SU-DHL-6 (cell line): ENCODE data around the gene ACOT6.

ENCODE experiments used
- H2AFZ ChIP-seq: fragments of 200-600 bp; sonication (generic); 2 replicates; pipeline ENCODE4 v1.6.1; 2014; ENCODE audit warnings: low read depth, mild to moderate bottlenecking, moderate library complexity, mixed read lengths, antibody characterized with exemption, low read length; ENCODE audit not compliant: severe bottlenecking
- H3F3A ChIP-seq: fragments of 200-600 bp; shearing (Covaris generic); 2 replicates; pipeline ENCODE4 v1.6.0; 2016; ENCODE audit warnings: antibody characterized with exemption, mild to moderate bottlenecking; ENCODE audit not compliant: insufficient read depth
- H3K27ac ChIP-seq: fragments of 200-600 bp; sonication (generic); 2 replicates; pipeline ENCODE4 v1.5.1; 2016; ENCODE audit warnings: low read depth, mild to moderate bottlenecking, low read length, moderate library complexity, mixed read lengths
- H3K27me3 ChIP-seq: fragments of 200-600 bp; sonication (generic), shearing (Covaris generic); 2 replicates; pipeline ENCODE4 v1.6.0; 2014; ENCODE audit warnings: mild to moderate bottlenecking, low read length
- H3K36me3 ChIP-seq: fragments of 200-600 bp; sonication (generic); 2 replicates; pipeline ENCODE4 v1.6.1; 2014; ENCODE audit warnings: mild to moderate bottlenecking, low read length, mixed read lengths
- H3K4me2 ChIP-seq: fragments of 300-600, 200-600 bp; shearing (Covaris generic), sonication (generic); 2 replicates; pipeline ENCODE4 v1.6.0; 2014; ENCODE audit warnings: low read length, low read depth, mild to moderate bottlenecking; ENCODE audit not compliant: poor library complexity, severe bottlenecking
- H3K4me3 ChIP-seq: fragments of 200-600 bp; sonication (generic); 2 replicates; pipeline ENCODE4 v1.5.1; 2014; ENCODE audit warnings: antibody characterized with exemption, low read length, mild to moderate bottlenecking, mixed read lengths; ENCODE audit not compliant: insufficient read depth, poor library complexity, severe bottlenecking
- H3K79me2 ChIP-seq: fragments of 200-600 bp; sonication (generic); 2 replicates; pipeline ENCODE4 v1.6.1; 2014; ENCODE audit warnings: mild to moderate bottlenecking, low read length, moderate library complexity; ENCODE audit not compliant: insufficient read depth
- H3K9ac ChIP-seq: fragments of 200-600 bp; sonication (generic); 2 replicates; pipeline ENCODE4 v1.7.0; 2014; ENCODE audit warnings: mild to moderate bottlenecking, low read length
- H3K9me2 ChIP-seq: fragments of 200-600 bp; sonication (generic); replicated peaks from 2 replicates; pipeline ENCODE4 v1.6.1; 2014; ENCODE audit warnings: low read length; ENCODE audit not compliant: insufficient read depth
- H3K9me3 ChIP-seq: fragments of 200-600 bp; sonication (generic); 2 replicates; pipeline ENCODE4 v1.6.1; 2014; ENCODE audit warnings: low read length, mixed read lengths; ENCODE audit not compliant: insufficient read depth
- H4K20me1 ChIP-seq: fragments of 200-600 bp; sonication (generic); 2 replicates; pipeline ENCODE4 v1.6.1; 2014; ENCODE audit warnings: low read depth, mild to moderate bottlenecking, antibody characterized with exemption, low read length, moderate library complexity, mixed read lengths
- CTCF ChIP-seq: fragments of 200-600 bp; sonication (generic); IDR thresholded peaks from one replicate; pipeline ENCODE4 v1.5.1; 2017; ENCODE audit warnings: antibody characterized with exemption, mild to moderate bottlenecking, low read length, moderate library complexity; ENCODE audit not compliant: insufficient read depth, poor library complexity, severe bottlenecking
- EZH2phosphoT487 ChIP-seq: fragments of 200-600 bp; sonication (generic), shearing (Covaris generic); conservative IDR thresholded peaks from 2 replicates; pipeline ENCODE4 v1.6.1; 2018; ENCODE audit warnings: mild to moderate bottlenecking, antibody characterized with exemption, low read length, moderate library complexity, mixed read lengths

The ACOT6 gene

GRCh38 chr14:73660511-73660910, 48.2 kb downstream of the ACOT6 start:
- Histone ChIP-seq H3K27ac (no peak overlapping the region), H3K4me3 (no peak overlapping the region), H3K9me3 (no peaks in the 10 kb centered on the region), H3K79me2 (no peaks in the 10 kb centered on the region), H3K4me2 (no peak overlapping the region), H3F3A (peaks cover 4% of the 10 kb centered on the region; the same call in 1 of the 2 replicates), H3K9me2 (no peaks in the 10 kb centered on the region), H3K27me3 (no peaks in the 10 kb centered on the region), H2AFZ (no peak overlapping the region), H4K20me1 (no peaks in the 10 kb centered on the region), H3K9ac (no peak overlapping the region), H3K36me3 (no peaks in the 10 kb centered on the region)
- TF ChIP-seq CTCF (no peak), EZH2phosphoT487 (no peak)

DNA sequence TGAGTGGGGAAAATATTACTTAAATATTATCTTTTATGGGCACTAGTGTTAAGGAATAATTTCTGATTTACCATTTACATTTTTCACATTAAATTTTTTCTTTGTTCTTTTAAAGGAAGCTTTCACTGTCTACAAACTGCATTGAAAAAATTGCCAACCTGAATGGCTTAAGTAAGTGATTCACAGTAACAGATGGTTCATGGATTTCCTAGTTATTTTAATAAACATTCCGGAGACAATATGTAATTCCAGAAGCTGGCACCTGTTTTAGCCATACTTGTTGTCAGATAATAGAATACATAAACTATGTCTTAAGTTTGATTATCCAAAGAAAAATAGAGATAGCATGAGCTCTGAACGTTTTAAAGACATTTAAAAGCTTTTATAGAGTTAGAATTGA, 49.6 kb downstream of the ACOT6 start:
- Histone ChIP-seq H3K36me3 (no peaks in the 10 kb centered on the region), H3K79me2 (no peaks in the 10 kb centered on the region), H4K20me1 (no peaks in the 10 kb centered on the region), H3K27me3 (no peaks in the 10 kb centered on the region), H3K9me3 (no peaks in the 10 kb centered on the region), H3K9me2 (no peaks in the 10 kb centered on the region), H2AFZ (no peak overlapping the region), H3K27ac (no peak overlapping the region), H3K4me3 (no peak overlapping the region), H3K4me2 (no peak overlapping the region), H3F3A (no peaks in the 10 kb centered on the region; the same call in 1 of the 2 replicates), H3K9ac (no peak overlapping the region)
- no peak for TF ChIP-seq EZH2phosphoT487
- no peak for TF ChIP-seq CTCF

DNA sequence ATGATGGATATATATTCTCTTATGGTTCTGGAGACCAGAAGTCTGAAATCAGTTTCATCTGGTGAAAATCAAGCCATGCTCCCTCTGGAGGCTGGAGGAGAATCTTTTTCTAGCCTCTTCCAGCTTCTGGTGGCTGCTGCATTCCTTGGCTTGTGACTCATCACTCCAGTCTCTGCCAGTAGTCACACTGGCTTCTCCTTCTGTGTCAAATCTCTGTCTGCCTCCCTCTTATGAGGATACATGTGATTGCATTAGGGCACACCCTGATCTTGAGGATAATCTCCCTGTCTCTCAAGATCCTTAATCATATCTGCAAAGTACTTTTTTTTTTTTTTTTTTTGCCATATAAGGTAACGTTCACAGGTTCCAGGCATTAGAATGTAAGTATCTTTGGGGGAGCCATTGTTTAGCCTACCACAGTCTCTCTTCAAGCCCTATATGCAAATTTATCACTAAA, 50.2 kb downstream of the ACOT6 start:
- Histone ChIP-seq H3K9me2 (no peaks in the 10 kb centered on the region), H3K27me3 (no peaks in the 10 kb centered on the region), H3K4me2 (no peak overlapping the region), H3K27ac (no peak overlapping the region), H3F3A (no peaks in the 10 kb centered on the region; the same call in 1 of the 2 replicates), H3K36me3 (no peaks in the 10 kb centered on the region), H4K20me1 (no peaks in the 10 kb centered on the region), H3K9me3 (no peaks in the 10 kb centered on the region), H3K9ac (no peak overlapping the region), H3K4me3 (no peak overlapping the region), H3K79me2 (no peaks in the 10 kb centered on the region), H2AFZ (no peak overlapping the region)
- TF ChIP-seq CTCF (no peak), EZH2phosphoT487 (no peak)
